Hematopoietic multipotent progenitor cell treated with erythropoietin and hydrocortisone succinate and interleukin-3 and kit ligand, for 15 days (in vitro differentiated cells): ENCODE measurements around the gene COL5A2.

Source experiments
- DNase-seq: peaks from one replicate; pipeline ENCODE4 v3.0.0-alpha.2; 2015; ENCODE audit warnings: low spot score

Gene COL5A2

GRCh38 chr2:189049709-189050164, 129.8 kb downstream of the COL5A2 start:
- DNase-seq = no peak

DNA sequence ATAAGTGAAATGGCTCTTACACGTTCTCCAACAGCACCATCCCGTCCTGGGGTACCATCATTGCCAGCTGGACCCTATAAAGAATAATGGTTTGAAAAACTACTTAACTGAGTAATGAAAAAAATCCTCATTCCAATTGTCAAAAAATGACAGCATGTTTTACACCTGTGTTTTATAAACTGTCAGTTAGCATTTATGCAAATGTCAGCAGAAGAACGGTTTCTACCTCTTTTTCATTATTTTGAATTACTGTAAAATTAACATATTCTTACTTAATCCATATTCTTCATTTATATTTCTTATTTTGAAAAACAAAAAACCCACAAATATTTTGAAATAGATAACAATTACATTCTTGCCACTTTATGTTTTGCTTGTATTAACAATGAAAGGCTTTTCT, 131.4 kb downstream of the COL5A2 start:
- no peak for DNase-seq

DNA sequence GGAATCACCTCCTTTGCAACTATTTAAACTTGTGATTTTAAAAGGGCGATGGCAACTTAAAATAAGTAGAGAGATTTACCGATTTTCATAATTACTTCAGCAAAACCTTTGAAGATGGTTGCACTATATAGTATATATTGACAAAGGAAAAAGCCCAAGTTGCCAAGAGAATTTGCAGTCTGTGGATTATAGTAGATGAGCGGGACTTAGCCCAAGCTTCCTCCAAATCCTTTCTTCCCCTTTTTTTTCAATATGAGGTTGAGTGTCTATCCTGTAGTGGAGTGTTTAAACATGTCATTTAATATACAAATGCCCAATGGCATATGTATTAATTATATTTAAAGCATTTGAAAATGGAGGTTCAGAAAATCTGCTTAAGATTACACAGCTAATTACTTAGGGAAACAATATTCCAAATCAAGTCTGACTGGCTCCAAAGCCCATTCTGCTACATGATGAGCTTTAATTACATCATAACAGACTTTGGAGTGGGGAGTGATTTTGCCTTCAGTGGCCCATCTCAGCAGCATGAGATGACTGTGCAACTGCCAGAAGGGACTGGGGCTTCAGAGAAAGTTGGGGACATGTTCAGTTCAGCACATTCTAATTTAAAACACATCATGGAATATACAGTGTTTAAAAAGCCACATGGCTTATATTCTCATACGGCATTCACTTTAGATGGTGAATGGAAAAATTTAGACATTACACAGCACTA, 132.2 kb downstream of the COL5A2 start:
- no peak for DNase-seq

GRCh38 chr2:189046320-189046719, 133.2 kb downstream of the COL5A2 start:
- DNase-seq = no peak

GRCh38 chr2:189045836-189046235, 133.7 kb downstream of the COL5A2 start:
- no peak for DNase-seq

DNA sequence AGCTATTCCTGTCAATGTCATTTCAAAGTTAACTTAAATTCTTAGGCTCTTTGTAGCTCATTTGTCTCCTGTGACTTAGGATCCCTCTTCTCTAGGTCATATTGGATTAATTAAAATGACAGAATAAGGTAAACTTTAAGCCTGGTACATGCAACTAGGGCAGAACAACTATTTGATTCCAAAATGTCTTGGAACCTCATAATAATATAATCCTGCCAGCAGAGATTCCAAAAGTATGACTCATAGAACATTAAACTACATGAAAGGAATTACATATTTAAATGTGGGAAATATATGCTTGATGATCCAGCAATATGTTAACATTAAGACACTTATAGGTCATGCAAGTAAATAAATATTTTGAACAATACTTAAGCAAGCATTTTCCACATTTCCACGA, 142.0 kb downstream of the COL5A2 start:
- DNase-seq = no peak

- DNase-seq = no peak
These were observed 154.5 kb downstream of the COL5A2 start for GRCh38 chr2:189024901-189025618.

- DNase-seq = no peak
These were observed 157.1 kb downstream of the COL5A2 start for GRCh38 chr2:189022492-189022891.

DNA sequence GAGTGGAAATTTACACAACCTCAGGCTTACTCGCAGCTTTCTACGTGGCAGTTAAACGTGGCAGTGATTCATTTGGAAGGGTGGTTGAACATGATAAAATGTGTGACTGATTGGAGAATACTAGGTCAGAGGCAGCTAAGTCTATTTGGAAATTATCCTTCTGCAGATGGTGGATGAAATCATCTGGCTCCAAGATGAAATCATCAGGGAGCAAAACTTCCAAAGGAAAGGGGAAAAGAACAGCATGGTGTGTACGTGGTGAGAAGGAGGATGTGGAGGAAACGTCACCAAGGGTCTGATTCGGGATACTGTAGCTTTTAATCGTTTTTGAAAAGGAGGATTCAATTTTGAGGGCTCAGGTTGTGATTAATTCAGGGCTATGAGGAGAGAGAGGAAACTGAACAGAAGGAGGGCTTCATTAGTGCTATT, 157.5 kb downstream of the COL5A2 start:
- no peak for DNase-seq

- no peak for DNase-seq
These were observed 159.4 kb downstream of the COL5A2 start for GRCh38 chr2:189020179-189020578.

DNA sequence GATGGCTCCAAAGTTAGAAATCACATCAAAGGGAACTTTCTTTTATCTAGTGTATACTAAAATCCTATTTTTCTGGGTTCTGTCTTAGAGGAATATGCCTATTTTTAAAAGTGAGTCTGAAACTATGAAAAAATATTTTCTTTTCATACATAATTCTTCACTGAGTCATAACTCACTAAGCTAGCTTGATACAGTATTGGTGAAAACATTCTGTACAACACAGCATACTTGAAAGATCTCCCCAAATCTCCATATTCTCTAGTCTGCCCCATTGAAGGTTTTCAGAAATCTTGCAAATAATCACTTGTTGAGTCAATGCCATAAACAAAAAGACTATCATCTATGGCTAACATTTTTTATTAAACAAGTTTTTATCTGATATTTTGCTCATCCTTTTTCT, 160.9 kb downstream of the COL5A2 start:
- no peak for DNase-seq

DNA sequence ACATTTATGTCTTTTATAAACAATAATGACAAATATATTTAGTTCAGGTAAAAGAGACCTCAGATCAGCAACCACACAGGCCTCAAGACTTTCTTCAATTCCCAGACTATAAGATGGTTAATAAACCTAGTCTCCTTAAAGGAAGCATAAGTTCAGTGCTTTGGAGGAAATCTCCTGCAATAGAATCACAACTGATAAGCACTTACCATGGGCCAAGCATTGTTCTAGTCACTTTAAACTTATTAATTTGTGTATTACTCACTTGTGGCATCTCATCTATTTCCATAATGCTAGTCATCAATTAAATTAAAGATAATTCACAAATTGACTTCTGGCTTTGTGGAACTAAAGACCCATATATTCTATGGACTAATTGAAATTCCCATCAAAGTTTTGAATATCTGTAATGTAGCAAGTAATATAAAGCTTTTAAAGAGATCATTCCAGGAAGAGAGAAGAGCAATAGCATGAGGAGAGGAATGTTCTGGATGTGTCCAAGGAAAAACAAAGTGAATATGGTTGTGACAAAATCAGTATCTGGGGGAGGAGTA, 163.2 kb downstream of the COL5A2 start:
- DNase-seq = no peak

GRCh38 chr2:189015359-189015758, 164.2 kb downstream of the COL5A2 start:
- DNase-seq = no peak

DNA sequence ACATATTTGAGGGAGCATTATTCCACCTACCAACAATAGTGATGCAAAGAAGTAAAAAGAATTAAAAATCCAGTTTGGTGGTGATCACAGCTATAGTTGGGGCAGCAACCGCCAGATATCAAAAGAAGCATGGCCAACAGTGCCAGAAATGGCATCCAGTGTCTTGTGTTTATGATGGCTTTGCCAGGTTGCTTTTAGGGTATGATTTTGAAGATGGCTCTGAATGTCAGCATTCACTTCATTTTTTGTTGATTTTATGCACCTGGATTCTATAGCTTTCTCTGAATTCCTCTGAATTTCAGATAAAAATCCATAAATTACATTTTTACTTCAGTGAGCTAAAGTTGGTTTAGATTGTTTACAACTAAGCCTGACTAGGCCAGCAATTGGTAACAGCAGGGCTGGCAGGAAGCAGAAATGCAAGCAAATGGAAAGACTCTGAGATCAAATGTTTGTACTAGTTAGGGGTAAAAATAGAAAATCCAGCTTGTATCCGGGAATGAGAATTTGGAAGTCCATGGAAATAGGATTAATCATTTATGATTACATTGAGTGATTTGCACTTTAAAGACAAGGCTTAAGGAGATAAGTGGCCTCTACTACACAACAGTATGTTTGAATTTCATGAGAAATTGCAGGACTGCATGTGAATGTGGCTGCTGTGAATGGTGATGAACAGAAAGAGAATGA, 165.0 kb downstream of the COL5A2 start:
- DNase-seq = no peak

- DNase-seq = no peak
These were observed 165.7 kb downstream of the COL5A2 start for GRCh38 chr2:189013671-189014448.

DNA sequence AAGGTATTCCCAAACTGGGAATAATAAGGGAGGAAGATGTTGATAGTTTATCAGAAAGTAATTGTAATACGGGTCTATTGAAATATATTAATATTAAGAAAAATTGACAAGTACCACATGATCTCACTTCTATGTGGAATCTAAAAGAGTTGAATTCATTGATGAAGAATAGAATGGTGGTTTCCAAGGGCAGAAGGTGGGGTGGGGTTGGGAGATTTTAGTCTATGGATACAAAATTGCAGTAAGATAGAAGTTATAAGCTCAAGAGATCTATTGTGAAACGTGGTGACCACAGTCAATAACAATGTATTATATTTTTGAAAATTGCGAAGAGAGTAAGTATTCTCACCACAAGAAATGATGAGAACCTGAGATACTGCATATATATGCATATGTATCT, 166.5 kb downstream of the COL5A2 start:
- DNase-seq = no peak

- no peak for DNase-seq
These were observed 167.2 kb downstream of the COL5A2 start for GRCh38 chr2:189012351-189012750.

- no peak for DNase-seq
These were observed 169.0 kb downstream of the COL5A2 start for GRCh38 chr2:189010536-189010935.

DNA sequence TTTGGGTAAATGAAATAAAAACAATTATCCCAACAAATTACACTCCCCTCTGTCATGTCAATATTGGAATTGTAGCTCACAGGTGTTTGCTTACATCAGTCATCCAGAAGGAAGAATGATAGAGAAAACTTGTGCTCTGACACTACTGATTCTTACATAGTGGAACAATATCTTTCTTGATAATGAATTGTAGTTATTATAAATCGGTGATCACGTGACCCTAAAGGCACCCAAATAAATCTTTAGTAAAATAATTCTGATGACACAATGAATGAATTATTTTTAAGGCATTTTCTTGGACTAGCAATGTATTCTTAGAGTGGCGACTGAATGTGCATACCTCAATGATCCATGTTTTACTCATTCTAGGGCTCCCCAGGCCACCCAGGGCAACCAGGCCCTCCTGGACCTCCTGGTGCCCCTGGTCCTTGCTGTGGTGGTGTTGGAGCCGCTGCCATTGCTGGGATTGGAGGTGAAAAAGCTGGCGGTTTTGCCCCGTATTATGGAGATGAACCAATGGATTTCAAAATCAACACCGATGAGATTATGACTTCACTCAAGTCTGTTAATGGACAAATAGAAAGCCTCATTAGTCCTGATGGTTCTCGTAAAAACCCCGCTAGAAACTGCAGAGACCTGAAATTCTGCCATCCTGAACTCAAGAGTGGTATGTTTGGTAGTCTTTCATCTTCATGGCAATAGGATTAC, 170.9 kb downstream of the COL5A2 start:
- no peak for DNase-seq

DNA sequence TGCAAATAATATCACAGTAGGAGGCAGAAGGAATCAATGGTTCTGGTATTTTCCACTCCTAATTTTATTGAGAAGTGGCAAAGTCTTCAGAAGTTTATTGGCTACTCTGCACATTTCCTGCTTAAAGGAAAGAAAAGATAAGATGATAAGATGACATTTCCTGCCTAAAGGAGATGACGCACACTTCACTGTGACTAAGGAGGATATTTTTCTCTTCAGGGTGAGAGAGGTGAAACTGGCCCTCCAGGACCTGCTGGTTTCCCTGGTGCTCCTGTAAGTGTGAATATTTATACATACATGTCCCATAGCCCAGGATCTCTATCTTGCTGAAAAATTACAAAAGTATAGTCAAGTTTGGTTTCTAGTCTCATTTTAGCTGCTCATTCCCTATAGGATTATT, 177.5 kb downstream of the COL5A2 start:
- no peak for DNase-seq

DNA sequence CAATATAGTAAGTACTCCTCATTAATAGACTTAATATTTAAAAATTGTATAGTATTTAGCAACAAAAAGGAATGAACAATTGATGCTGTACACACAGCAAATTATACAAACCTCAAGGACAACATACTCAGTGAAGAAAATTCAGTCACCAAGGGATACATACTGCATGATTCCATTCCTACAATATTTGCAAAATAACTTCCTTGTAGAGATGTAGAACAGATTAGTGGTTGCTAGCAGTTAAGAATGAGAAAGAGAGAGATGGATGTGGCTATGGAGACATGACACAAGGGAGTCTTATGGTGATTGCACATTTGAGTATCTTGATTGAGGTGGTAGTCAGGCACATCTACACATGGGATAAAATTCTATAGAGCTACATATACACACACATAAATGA, 179.3 kb downstream of the COL5A2 start:
- no peak for DNase-seq
